ENCODE measurements around the gene CHRM4.

DNA sequence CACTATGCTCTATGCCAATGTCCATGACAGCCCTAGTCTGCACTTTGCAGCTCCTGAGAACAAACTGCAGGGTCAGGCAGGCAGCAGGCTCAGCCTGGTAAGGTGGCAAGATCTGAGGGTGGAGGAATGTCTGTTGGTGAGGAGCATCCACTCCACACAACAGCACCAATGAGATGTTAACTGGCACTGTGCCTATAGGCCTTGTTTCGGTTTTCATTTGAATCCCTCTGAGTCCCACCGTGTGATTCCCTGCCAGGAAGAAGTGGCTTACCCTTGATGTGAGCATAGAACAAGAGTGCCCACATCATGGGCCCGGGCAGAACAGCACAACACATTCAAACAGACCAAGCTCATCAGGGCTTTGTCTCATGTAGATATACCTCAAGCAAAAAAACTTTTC lies 44.1 kb upstream of the CHRM4 start:
- TF ChIP-seq, protein P1, sequence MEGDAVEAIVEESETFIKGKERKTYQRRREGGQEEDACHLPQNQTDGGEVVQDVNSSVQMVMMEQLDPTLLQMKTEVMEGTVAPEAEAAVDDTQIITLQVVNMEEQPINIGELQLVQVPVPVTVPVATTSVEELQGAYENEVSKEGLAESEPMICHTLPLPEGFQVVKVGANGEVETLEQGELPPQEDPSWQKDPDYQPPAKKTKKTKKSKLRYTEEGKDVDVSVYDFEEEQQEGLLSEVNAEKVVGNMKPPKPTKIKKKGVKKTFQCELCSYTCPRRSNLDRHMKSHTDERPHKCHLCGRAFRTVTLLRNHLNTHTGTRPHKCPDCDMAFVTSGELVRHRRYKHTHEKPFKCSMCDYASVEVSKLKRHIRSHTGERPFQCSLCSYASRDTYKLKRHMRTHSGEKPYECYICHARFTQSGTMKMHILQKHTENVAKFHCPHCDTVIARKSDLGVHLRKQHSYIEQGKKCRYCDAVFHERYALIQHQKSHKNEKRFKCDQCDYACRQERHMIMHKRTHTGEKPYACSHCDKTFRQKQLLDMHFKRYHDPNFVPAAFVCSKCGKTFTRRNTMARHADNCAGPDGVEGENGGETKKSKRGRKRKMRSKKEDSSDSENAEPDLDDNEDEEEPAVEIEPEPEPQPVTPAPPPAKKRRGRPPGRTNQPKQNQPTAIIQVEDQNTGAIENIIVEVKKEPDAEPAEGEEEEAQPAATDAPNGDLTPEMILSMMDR (IDR thresholded peaks at IDR 0.05) = no peak
- no peak for TF ChIP-seq POLR2AphosphoS5 (IDR thresholded peaks at IDR 0.05)
- TF ChIP-seq POLR2A (IDR thresholded peaks at IDR 0.05) = no peak
